ENCODE measurements around the gene MEN1. TPM values are rescaled to one million over a fixed set of nuclear protein-coding genes. Genes with fewer than 3 reads are reported as not detected.

MEN1 gene
- total RNA-seq, 2 donors from 2014 or later: 9.0 to 12.3 TPM

- DNase-seq: no peak
- intact Hi-C loops (cut with DNase I): no loop called here
- peak; percentile 20 to 40 for ATAC-seq
Measured at GRCh38 chr11:64809781-64810241, 540 bp downstream of the MEN1 start.

- ATAC-seq (no peak), DNase-seq (no peak)
- intact Hi-C loops (cut with DNase I): no loop called here
Measured at GRCh38 chr11:64805481-64805880, 4.9 kb downstream of the MEN1 start.

- intact Hi-C loops (cut with DNase I): no loop called here
- no peak for DNase-seq
- no peak for ATAC-seq
Measured at GRCh38 chr11:64804346-64805210, 5.8 kb downstream of the MEN1 start.

GRCh38 chr11:64803846-64804345 is 6.5 kb downstream of the MEN1 start:
- DNase-seq: no peak
- peak in 1 of 2 donors; percentile 18 for ATAC-seq
- intact Hi-C loops (cut with DNase I): no loop called here

- ATAC-seq (peak; percentile 89 to 95), DNase-seq (peak; percentile 93)
- intact Hi-C loops (cut with DNase I): no loop called here
Measured at GRCh38 chr11:64803158-64803845, 7.0 kb downstream of the MEN1 start, which contains the start of gene MAP4K2. Gene MAP4K2 (minus strand): TSS chr11:64803214. CDS start chr11:64803149, 65 bp downstream.

GRCh38 chr11:64802370-64803157 is 7.8 kb downstream of the MEN1 start:
- ATAC-seq: no peak
- no peak for DNase-seq
- intact Hi-C loops (cut with DNase I): no loop called here

GRCh38 chr11:64801561-64802369 is 8.6 kb downstream of the MEN1 start:
- DNase-seq (no peak), ATAC-seq (no peak)
- intact Hi-C loops (cut with DNase I): no loop called here

GRCh38 chr11:64801158-64801464 is 9.2 kb downstream of the MEN1 start:
- no peak for ATAC-seq
- DNase-seq: no peak
- intact Hi-C loops (cut with DNase I): no loop called here

- DNase-seq (no peak), ATAC-seq (no peak)
- intact Hi-C loops (cut with DNase I): no loop called here
Measured at GRCh38 chr11:64800303-64801157, 9.8 kb downstream of the MEN1 start.

- ATAC-seq (no peak), DNase-seq (no peak)
- intact Hi-C loops (cut with DNase I): no loop called here
Measured at GRCh38 chr11:64799623-64800302, 10.6 kb downstream of the MEN1 start.

- DNase-seq (no peak), ATAC-seq (no peak)
Measured at GRCh38 chr11:64799256-64799622, 11.1 kb downstream of the MEN1 start.

GRCh38 chr11:64796757-64797541 is 13.4 kb downstream of the MEN1 start:
- ATAC-seq: no peak
- intact Hi-C loops (cut with DNase I): no loop called here
- DNase-seq: no peak

More at GRCh38 chr11:64799256-64799622, 11.1 kb downstream of the MEN1 start:
- intact Hi-C loops (cut with DNase I): no loop called here

GRCh38 chr11:64796047-64796756 is 14.1 kb downstream of the MEN1 start:
- ATAC-seq: no peak
- DNase-seq: no peak
- intact Hi-C loops (cut with DNase I): no loop called here

- DNase-seq (no peak), ATAC-seq (no peak)
- intact Hi-C loops (cut with DNase I): no loop called here
Measured at GRCh38 chr11:64794526-64794925, 15.8 kb downstream of the MEN1 start.

- DNase-seq: peak; percentile 19
- ATAC-seq: peak in 1 of 2 donors; percentile 27
- intact Hi-C loops (cut with DNase I): no loop called here
Measured at GRCh38 chr11:64793271-64794160, 16.8 kb downstream of the MEN1 start.

Measured in left cardiac atrium (tissue), 4 donors.